Neutrophil (primary cell): ENCODE data around the gene KCNQ1.

Experiments
- H3K27ac ChIP-seq: fragments of 200-600 bp; sonication (generic); 2 replicates; pipeline ENCODE4 v1.5.1; 2016; ENCODE audit warnings: mild to moderate bottlenecking, moderate library complexity
- H3K27me3 ChIP-seq: fragments of 200-600 bp; sonication (generic); 2 replicates; pipeline ENCODE4 v1.6.0; 2016; ENCODE audit warnings: mild to moderate bottlenecking
- H3K36me3 ChIP-seq: fragments of 200-600 bp; sonication (generic); 2 replicates; pipeline ENCODE4 v1.5.1; 2017
- H3K4me1 ChIP-seq, 2 experiments: fragments of 200-600 bp in 1 of 2; sonication (generic) in 1 of 2; 1 replicate in 1 of 2; 2 replicates in 1 of 2; pipeline versions ENCODE4 v1.5.1 to v1.6.1; 2013 to 2016; ENCODE audit warnings: low read depth in 1 of 2, low read length in 1 of 2, mild to moderate bottlenecking in 1 of 2, moderate library complexity in 1 of 2; ENCODE audit not compliant: control insufficient read depth in 1 of 2, insufficient read depth in 1 of 2
- H3K4me3 ChIP-seq, 2 experiments: fragments of 200-600 bp in 1 of 2; sonication (generic) in 1 of 2; 1 replicate in 1 of 2; 2 replicates in 1 of 2; pipeline ENCODE4 v1.5.1; 2013 to 2016; ENCODE audit warnings: low read depth in 1 of 2, low read length in 1 of 2, mild to moderate bottlenecking in 1 of 2, moderate library complexity in 1 of 2
- H3K9me3 ChIP-seq: fragments of 200-600 bp; sonication (generic); 2 replicates; pipeline ENCODE4 v1.5.1; 2016
- CTCF ChIP-seq: fragments of 200-600 bp; sonication (generic); IDR thresholded peaks from 2 replicates; pipeline ENCODE4 v1.5.1; 2016; ENCODE audit warnings: antibody characterized with exemption

Gene KCNQ1

DNA sequence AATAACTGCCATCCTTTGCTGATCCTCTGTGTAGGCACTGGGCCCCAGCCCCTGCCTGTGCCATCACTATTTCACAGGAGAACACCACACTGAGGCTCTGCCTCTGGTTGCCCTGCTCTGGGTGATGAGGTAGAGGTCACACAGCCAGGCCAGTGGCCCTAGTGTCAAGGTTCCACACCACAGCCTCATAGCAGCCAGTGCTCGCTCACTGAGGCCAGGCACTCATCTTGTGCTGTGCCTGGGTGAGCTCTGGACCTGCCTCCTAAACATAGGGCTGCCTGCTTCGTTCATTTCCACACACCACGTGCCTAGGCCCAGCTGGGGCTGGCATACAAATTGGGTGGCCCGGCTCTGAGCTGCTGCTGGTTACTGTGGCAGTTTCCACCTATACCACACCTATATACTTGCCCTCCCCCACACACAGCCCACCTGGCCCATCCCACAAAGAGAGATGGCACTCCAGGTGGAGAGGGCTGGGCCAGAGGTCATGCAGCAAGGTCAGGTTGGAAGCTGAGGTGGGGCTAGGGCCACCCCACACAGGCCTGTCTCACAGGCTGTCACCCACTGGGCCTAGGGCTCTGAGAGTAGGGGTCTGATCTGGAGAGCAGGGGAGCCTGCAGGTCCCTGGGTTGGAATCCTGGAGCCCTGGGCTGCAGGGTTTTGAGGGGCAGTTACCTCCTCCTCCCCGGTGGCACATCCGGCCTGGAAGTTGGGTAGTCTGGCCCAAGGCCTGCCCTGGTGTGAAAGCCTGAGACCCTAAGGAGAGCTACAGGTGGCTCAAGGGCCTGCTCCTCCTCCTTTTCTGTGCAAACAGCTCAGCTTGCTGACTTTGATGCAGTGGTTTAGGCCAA is 243.8 kb downstream of the KCNQ1 start:
- H3K4me1 ChIP-seq: no peaks in the 10 kb centered on the region

DNA sequence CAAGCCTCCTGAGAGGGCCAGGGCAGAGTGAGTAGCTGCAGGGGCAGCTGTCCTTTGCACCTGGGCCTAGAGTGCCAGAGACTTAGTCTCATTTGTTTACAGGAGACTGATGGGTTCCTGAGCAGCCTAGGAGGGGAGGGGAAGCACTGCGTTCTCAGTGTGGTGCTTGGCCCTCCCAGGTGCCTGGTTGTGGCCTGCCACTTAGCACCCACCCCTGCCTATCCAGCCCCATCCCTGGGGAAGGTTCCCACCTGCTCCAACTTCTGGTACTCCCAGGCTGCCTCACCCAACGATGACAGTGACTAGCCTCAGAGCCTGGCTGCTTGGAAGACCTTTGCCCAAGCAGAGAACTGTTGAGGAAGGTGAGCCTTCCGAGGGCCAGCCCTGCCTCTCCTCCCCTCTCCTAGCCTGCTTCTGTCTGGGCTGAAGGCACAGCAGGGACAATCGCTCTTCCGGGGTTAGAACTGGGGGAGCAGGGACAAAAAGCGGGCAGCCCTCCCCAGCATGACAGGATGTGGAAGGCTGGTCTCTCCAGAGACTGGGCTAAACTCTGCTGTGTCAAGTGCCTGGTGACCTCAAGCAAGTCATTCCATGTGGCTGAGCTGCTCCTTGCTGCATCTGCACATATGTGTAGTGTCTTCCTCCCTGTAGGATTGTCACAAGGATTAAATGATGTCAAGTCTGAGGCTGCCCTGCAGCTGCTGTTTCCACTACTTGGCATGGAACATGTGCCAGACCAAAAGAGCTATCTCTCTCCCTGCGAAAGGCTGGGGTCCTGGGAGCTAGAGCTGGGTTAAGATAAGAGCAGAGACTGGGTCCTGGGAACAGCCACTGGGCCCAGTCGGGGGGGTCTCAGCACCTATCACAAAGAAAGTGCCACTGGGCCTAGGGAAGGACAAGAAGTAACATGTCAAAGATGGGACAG is 245.1 kb downstream of the KCNQ1 start:
- TF ChIP-seq CTCF: no peak
- H3K27ac ChIP-seq: no peak overlapping the region
- H3K4me1 ChIP-seq: no peaks in the 10 kb centered on the region
- H3K4me3 ChIP-seq: no peak overlapping the region
- H3K36me3 ChIP-seq: peaks cover 9% of the 10 kb centered on the region
- H3K27me3 ChIP-seq: no peaks in the 10 kb centered on the region
- no peaks in the 10 kb centered on the region for H3K9me3 ChIP-seq

More for the DNA sequence above, 243.8 kb downstream of the KCNQ1 start:
- H3K27ac ChIP-seq: no peak overlapping the region
- H3K27me3 ChIP-seq: no peaks in the 10 kb centered on the region
- no peak overlapping the region for H3K4me3 ChIP-seq
- no peak for TF ChIP-seq CTCF
- H3K9me3 ChIP-seq: no peaks in the 10 kb centered on the region
- H3K36me3 ChIP-seq: peaks cover 11% of the 10 kb centered on the region

- Histone ChIP-seq H3K9me3 (no peaks in the 10 kb centered on the region), H3K36me3 (peaks cover under 1% of the 10 kb centered on the region), H3K27ac (no peak overlapping the region), H3K4me1 (no peaks in the 10 kb centered on the region), H3K27me3 (no peaks in the 10 kb centered on the region), H3K4me3 (no peak overlapping the region)
- no peak for TF ChIP-seq CTCF
These were observed 246.0 kb downstream of the KCNQ1 start for GRCh38 chr11:2690596-2691354.

- TF ChIP-seq CTCF: no peak
- Histone ChIP-seq H3K36me3 (no peaks in the 10 kb centered on the region), H3K4me1 (no peaks in the 10 kb centered on the region), H3K9me3 (no peaks in the 10 kb centered on the region), H3K4me3 (no peak overlapping the region), H3K27ac (no peak overlapping the region), H3K27me3 (no peaks in the 10 kb centered on the region)
These were observed 246.6 kb downstream of the KCNQ1 start for GRCh38 chr11:2691355-2691761.
